Measurements from ENCODE around the gene TMEM35A. TPM values are rescaled to one million over a fixed set of nuclear protein-coding genes. Genes with fewer than 3 reads are reported as not detected.

TMEM35A gene, protein sequence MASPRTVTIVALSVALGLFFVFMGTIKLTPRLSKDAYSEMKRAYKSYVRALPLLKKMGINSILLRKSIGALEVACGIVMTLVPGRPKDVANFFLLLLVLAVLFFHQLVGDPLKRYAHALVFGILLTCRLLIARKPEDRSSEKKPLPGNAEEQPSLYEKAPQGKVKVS
- 1 to 10 TPM in 1 of 7 donors, under 1 TPM in 5, not detected in 1; 0.16 to 1.0 (median 0.57) TPM for total RNA-seq
- polyA plus RNA-seq, result under 1 TPM; 0.11 to 0.35 (median 0.23) TPM
- long read RNA-seq, donor 1, partial matches to known transcripts, result 0 of 1 reads
- long read RNA-seq, donor 1, other reads (novel, unspliced or antisense), result 0 of 1 reads
- long read RNA-seq, donor 2, partial matches to known transcripts, result 0 of 2 reads
- long read RNA-seq, donor 2, other reads (novel, unspliced or antisense), result 0 of 2 reads

GRCh38 chrX:101078716-101079598, at the start of gene TMEM35A:
Gene TMEM35A (plus strand): TSS chrX:101078879. CDS start chrX:101079003, 124 bp downstream.
- Histone ChIP-seq H3K27me3 (replicated peaks in 1 of 7) (peaks cover 0 to 30% (median 9%) of the 10 kb centered on the region in 7 donors), H3K4me1 (no peaks in the 10 kb centered on the region), H3K27ac (no peak within 1 kb of the TSS), H3K9me3 (peaks cover 0 to 12% (median 0%) of the 10 kb centered on the region in 8 donors), H3K4me3 (peak within 1 kb of the TSS in 5 of 8 donors; percentile 4 to 42 (median 25)), H3K36me3 (no peaks in the 10 kb centered on the region)
- intact Hi-C loops (cut with DNase I; ENCODE audit: low total_unique reads), result no loop called here
- no peak for DNase-seq
- WGBS, 5 donors, result 7 to 29% (median 10%) methylated on average over 20 to 23 of the region's 23 CpGs
- TF ChIP-seq POLR2A (IDR thresholded peaks at IDR 0.05) (no peak), POLR2AphosphoS5 (IDR thresholded peaks at IDR 0.05) (no peak)
- TF ChIP-seq, protein P1, sequence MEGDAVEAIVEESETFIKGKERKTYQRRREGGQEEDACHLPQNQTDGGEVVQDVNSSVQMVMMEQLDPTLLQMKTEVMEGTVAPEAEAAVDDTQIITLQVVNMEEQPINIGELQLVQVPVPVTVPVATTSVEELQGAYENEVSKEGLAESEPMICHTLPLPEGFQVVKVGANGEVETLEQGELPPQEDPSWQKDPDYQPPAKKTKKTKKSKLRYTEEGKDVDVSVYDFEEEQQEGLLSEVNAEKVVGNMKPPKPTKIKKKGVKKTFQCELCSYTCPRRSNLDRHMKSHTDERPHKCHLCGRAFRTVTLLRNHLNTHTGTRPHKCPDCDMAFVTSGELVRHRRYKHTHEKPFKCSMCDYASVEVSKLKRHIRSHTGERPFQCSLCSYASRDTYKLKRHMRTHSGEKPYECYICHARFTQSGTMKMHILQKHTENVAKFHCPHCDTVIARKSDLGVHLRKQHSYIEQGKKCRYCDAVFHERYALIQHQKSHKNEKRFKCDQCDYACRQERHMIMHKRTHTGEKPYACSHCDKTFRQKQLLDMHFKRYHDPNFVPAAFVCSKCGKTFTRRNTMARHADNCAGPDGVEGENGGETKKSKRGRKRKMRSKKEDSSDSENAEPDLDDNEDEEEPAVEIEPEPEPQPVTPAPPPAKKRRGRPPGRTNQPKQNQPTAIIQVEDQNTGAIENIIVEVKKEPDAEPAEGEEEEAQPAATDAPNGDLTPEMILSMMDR (IDR thresholded peaks at IDR 0.05 in 8 of 11, conservative IDR thresholded peaks at IDR 0.05 in 3 of 11), result no peak

GRCh38 chrX:101029665-101030064, 49.0 kb upstream of the TMEM35A start:
- Histone ChIP-seq H3K27me3 (replicated peaks in 1 of 7) (no peaks in the 10 kb centered on the region), H3K4me3 (no peak overlapping the region), H3K9me3 (no peaks in the 10 kb centered on the region), H3K27ac (no peak overlapping the region), H3K4me1 (no peaks in the 10 kb centered on the region), H3K36me3 (peaks cover 0 to 91% (median 5%) of the 10 kb centered on the region in 6 donors)
- DNase-seq, result no peak
- intact Hi-C loops (cut with DNase I; ENCODE audit: low total_unique reads), result no loop called here
- TF ChIP-seq POLR2A (IDR thresholded peaks at IDR 0.05) (no peak), POLR2AphosphoS5 (IDR thresholded peaks at IDR 0.05) (no peak)
- TF ChIP-seq, protein P1 (IDR thresholded peaks at IDR 0.05 in 8 of 11, conservative IDR thresholded peaks at IDR 0.05 in 3 of 11), result no peak
- 53 to 100% (median 81%) methylated on average over 1 of the region's 1 CpG; no CpG with 5 or more reads in 1 of the 5 donors for WGBS, 5 donors

- intact Hi-C loops (cut with DNase I; ENCODE audit: low total_unique reads), result no loop called here
- Histone ChIP-seq H3K9me3 (no peaks in the 10 kb centered on the region), H3K4me3 (no peak overlapping the region), H3K27ac (no peak overlapping the region), H3K27me3 (replicated peaks in 1 of 7) (no peaks in the 10 kb centered on the region), H3K4me1 (no peaks in the 10 kb centered on the region), H3K36me3 (peaks cover 0 to 97% (median 28%) of the 10 kb centered on the region in 6 donors)
- TF ChIP-seq, protein P1 (IDR thresholded peaks at IDR 0.05 in 8 of 11, conservative IDR thresholded peaks at IDR 0.05 in 3 of 11), result no peak
- TF ChIP-seq POLR2A (IDR thresholded peaks at IDR 0.05), result no peak
- no peak for TF ChIP-seq POLR2AphosphoS5 (IDR thresholded peaks at IDR 0.05)
- no peak for DNase-seq
Observed at GRCh38 chrX:101037231-101037630, 41.4 kb upstream of the TMEM35A start.

Data from spleen (tissue), 13 donors.